ENCODE data around the gene BCAS1. TPM values are rescaled to one million over a fixed set of nuclear protein-coding genes. Genes with fewer than 3 reads are reported as not detected.

Gene BCAS1
- total RNA-seq, 1 donor from 2014 or later, result 10.7 TPM

- no peak for DNase-seq (ENCODE audit: extremely low spot score, unreplicated experiment)
- H3K27ac Mint-ChIP-seq, result no peak overlapping the region
- H3K36me3 Mint-ChIP-seq, result no peaks in the 10 kb centered on the region
- H3K4me3 Mint-ChIP-seq, result no peak overlapping the region
- H3K4me1 Mint-ChIP-seq (ENCODE audit: unreplicated experiment), result no peaks in the 10 kb centered on the region
- H3K9me3 Mint-ChIP-seq, result no peaks in the 10 kb centered on the region
- TF ChIP-seq, protein P1, sequence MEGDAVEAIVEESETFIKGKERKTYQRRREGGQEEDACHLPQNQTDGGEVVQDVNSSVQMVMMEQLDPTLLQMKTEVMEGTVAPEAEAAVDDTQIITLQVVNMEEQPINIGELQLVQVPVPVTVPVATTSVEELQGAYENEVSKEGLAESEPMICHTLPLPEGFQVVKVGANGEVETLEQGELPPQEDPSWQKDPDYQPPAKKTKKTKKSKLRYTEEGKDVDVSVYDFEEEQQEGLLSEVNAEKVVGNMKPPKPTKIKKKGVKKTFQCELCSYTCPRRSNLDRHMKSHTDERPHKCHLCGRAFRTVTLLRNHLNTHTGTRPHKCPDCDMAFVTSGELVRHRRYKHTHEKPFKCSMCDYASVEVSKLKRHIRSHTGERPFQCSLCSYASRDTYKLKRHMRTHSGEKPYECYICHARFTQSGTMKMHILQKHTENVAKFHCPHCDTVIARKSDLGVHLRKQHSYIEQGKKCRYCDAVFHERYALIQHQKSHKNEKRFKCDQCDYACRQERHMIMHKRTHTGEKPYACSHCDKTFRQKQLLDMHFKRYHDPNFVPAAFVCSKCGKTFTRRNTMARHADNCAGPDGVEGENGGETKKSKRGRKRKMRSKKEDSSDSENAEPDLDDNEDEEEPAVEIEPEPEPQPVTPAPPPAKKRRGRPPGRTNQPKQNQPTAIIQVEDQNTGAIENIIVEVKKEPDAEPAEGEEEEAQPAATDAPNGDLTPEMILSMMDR (conservative IDR thresholded peaks at IDR 0.05), result no peak
- no peaks in the 10 kb centered on the region for H3K27me3 Mint-ChIP-seq
Observed at GRCh38 chr20:53972179-53972578, 98.2 kb downstream of the BCAS1 start.

GRCh38 chr20:53971096-53971683, 99.2 kb downstream of the BCAS1 start:
- H3K36me3 Mint-ChIP-seq, result no peaks in the 10 kb centered on the region

GRCh38 chr20:53970232-53970631, 100.2 kb downstream of the BCAS1 start:
- Mint-ChIP-seq H3K27me3 (no peaks in the 10 kb centered on the region), H3K4me1 (ENCODE audit: unreplicated experiment) (no peaks in the 10 kb centered on the region), H3K36me3 (no peaks in the 10 kb centered on the region), H3K9me3 (no peaks in the 10 kb centered on the region), H3K4me3 (no peak overlapping the region), H3K27ac (no peak overlapping the region)
- DNase-seq (ENCODE audit: extremely low spot score, unreplicated experiment), result no peak
- TF ChIP-seq, protein P1 (conservative IDR thresholded peaks at IDR 0.05), result no peak

More at GRCh38 chr20:53971096-53971683, 99.2 kb downstream of the BCAS1 start:
- DNase-seq (ENCODE audit: extremely low spot score, unreplicated experiment), result no peak
- H3K27ac Mint-ChIP-seq, result no peak overlapping the region
- no peaks in the 10 kb centered on the region for H3K27me3 Mint-ChIP-seq
- no peak overlapping the region for H3K4me3 Mint-ChIP-seq
- no peaks in the 10 kb centered on the region for H3K9me3 Mint-ChIP-seq
- H3K4me1 Mint-ChIP-seq (ENCODE audit: unreplicated experiment), result no peaks in the 10 kb centered on the region
- TF ChIP-seq, protein P1 (conservative IDR thresholded peaks at IDR 0.05), result no peak

GRCh38 chr20:53967527-53967926, 102.9 kb downstream of the BCAS1 start:
- no peak overlapping the region for H3K27ac Mint-ChIP-seq
- TF ChIP-seq, protein P1 (conservative IDR thresholded peaks at IDR 0.05), result no peak
- H3K27me3 Mint-ChIP-seq, result no peaks in the 10 kb centered on the region
- H3K4me1 Mint-ChIP-seq (ENCODE audit: unreplicated experiment), result no peaks in the 10 kb centered on the region
- no peak for DNase-seq (ENCODE audit: extremely low spot score, unreplicated experiment)
- H3K4me3 Mint-ChIP-seq, result no peak overlapping the region
- no peaks in the 10 kb centered on the region for H3K9me3 Mint-ChIP-seq
- peaks cover 4% of the 10 kb centered on the region for H3K36me3 Mint-ChIP-seq

DNA sequence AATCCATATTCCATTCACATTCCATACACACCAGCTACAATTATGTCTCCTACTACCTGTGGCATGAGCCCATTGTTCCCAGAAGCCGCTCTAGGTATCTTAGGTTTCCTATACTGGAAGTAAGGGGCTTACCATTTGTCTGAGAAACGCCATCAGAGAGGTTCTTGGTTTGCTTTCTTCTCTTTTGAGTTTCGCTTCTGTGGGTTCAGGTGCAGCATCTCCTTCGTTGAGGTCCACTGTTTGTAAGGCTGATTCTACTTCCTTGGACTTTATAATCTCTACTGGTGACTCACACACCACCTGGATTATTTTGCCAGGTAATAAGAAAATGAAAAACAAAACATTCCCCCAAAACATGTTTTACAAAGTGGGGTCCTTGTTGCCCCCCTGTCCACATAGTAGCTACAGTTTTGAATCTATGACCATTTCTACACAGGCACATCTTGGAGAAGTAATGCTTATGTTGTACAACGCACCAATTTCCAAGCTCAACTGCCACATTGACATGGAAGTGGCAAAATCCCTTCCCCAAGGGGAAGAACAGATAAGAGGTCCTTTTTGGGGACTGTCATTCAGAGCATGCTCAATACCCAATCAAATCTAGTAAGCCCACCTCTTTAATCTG, 103.5 kb downstream of the BCAS1 start:
- Mint-ChIP-seq H3K4me3 (no peak overlapping the region), H3K27ac (no peak overlapping the region), H3K9me3 (no peaks in the 10 kb centered on the region), H3K27me3 (no peaks in the 10 kb centered on the region), H3K36me3 (peaks cover 4% of the 10 kb centered on the region), H3K4me1 (ENCODE audit: unreplicated experiment) (no peaks in the 10 kb centered on the region)
- TF ChIP-seq, protein P1 (conservative IDR thresholded peaks at IDR 0.05), result no peak
- no peak for DNase-seq (ENCODE audit: extremely low spot score, unreplicated experiment)
